Measurements from ENCODE around the gene SRPK2. TPM values are rescaled to one million over a fixed set of nuclear protein-coding genes. Genes with fewer than 3 reads are reported as not detected.

Gene SRPK2
- total and polyA plus RNA-seq, 3 donors from 2014 or later, result 181 to 293 (median 226) TPM

- intact Hi-C loops (cut with DNase I; ENCODE audit: low total_unique reads), result no loop called here
- no peak for DNase-seq
- Histone ChIP-seq H3K27me3 (no peaks in the 10 kb centered on the region), H3K9me3 (no peaks in the 10 kb centered on the region), H3K36me3 (ENCODE audit: low read depth, missing control alignments) (no peaks in the 10 kb centered on the region), H3K4me1 (peaks cover 40% of the 10 kb centered on the region), H3K4me3 (no peak overlapping the region), H3K27ac (peak overlapping the region; percentile 73 to 79)
- WGBS, 2 donors, result 65 to 83% methylated on average over 2 of the region's 2 CpGs
- TF ChIP-seq POLR2A (IDR thresholded peaks at IDR 0.05), result no peak
- TF ChIP-seq CTCF (IDR thresholded peaks at IDR 0.05), result no peak
These were observed 34.3 kb downstream of the SRPK2 start for GRCh38 chr7:105354383-105354782.

- H3K4me1 ChIP-seq, result peaks cover 40% of the 10 kb centered on the region
- 28 to 68% methylated on average over 5 of the region's 5 CpGs for WGBS, 2 donors
- no peak overlapping the region for H3K4me3 ChIP-seq
- no peak for TF ChIP-seq CTCF (IDR thresholded peaks at IDR 0.05)
- TF ChIP-seq POLR2A (IDR thresholded peaks at IDR 0.05), result no peak
- no peaks in the 10 kb centered on the region for H3K27me3 ChIP-seq
- H3K36me3 ChIP-seq (ENCODE audit: low read depth, missing control alignments), result no peaks in the 10 kb centered on the region
- DNase-seq, result peak; percentile 79
- no peaks in the 10 kb centered on the region for H3K9me3 ChIP-seq
- intact Hi-C loops (cut with DNase I; ENCODE audit: low total_unique reads), result no loop called here
- peak overlapping the region; percentile 73 to 79 for H3K27ac ChIP-seq
These were observed 34.9 kb downstream of the SRPK2 start for GRCh38 chr7:105353752-105354328.

GRCh38 chr7:105352901-105353668, 35.6 kb downstream of the SRPK2 start:
- intact Hi-C loops (cut with DNase I; ENCODE audit: low total_unique reads), result no loop called here
- Histone ChIP-seq H3K9me3 (no peaks in the 10 kb centered on the region), H3K27me3 (no peaks in the 10 kb centered on the region), H3K36me3 (ENCODE audit: low read depth, missing control alignments) (no peaks in the 10 kb centered on the region), H3K4me3 (no peak overlapping the region), H3K4me1 (peaks cover 40% of the 10 kb centered on the region), H3K27ac (peak overlapping the region in 1 of 2 donors; percentile 73)
- TF ChIP-seq POLR2A (IDR thresholded peaks at IDR 0.05), result no peak
- TF ChIP-seq CTCF (IDR thresholded peaks at IDR 0.05), result no peak
- no peak for DNase-seq
- WGBS, 2 donors, result 52 to 69% methylated on average over 4 of the region's 4 CpGs

- Histone ChIP-seq H3K36me3 (ENCODE audit: low read depth, missing control alignments) (no peaks in the 10 kb centered on the region), H3K4me3 (no peak overlapping the region), H3K27me3 (no peaks in the 10 kb centered on the region), H3K27ac (peak overlapping the region; percentile 67 to 73), H3K9me3 (no peaks in the 10 kb centered on the region), H3K4me1 (peaks cover 40% of the 10 kb centered on the region)
- DNase-seq, result peak; percentile 81
- WGBS, 2 donors, result 21 to 37% methylated on average over 3 of the region's 3 CpGs
- intact Hi-C loops (cut with DNase I; ENCODE audit: low total_unique reads), result no loop called here
- TF ChIP-seq POLR2A (IDR thresholded peaks at IDR 0.05), result no peak
- no peak for TF ChIP-seq CTCF (IDR thresholded peaks at IDR 0.05)
These were observed 36.6 kb downstream of the SRPK2 start for GRCh38 chr7:105352018-105352612.

Data from testis (tissue), 3 donors.